IMR-90 (cell line): Measurements from ENCODE around the gene MTOR. TPM values are rescaled to one million over a fixed set of nuclear protein-coding genes. Genes with fewer than 3 reads are reported as not detected.

Experiments
- ATAC-seq: fragments of 200-7000 bp; cut with Tn5 transposase; 2 replicates; pipeline ENCODE4 v1.9.1; 2020; ENCODE audit warnings: low read depth, mild to moderate bottlenecking, moderate library complexity
- BruUV-seq: library from RNA; stranded (reverse); fragments of 400-500 nt; replicated peaks from 2 replicates; lab custom pipeline; 2021; lab: Mats Ljungman, UMichigan
- CTCF ChIA-PET: fragments of 300-600 bp; formaldehyde crosslinking; extraction: SDS; loops from one replicate; lab custom pipeline; 2021; ENCODE audit warnings: antibody characterized with exemption; lab: Yijun Ruan, JAX
- POLR2A ChIA-PET: fragments of 300-600 bp; sonication (Branson Sonifier 250); formaldehyde crosslinking; loops from one replicate; lab custom pipeline; 2022; ENCODE audit warnings: antibody characterized with exemption; ENCODE audit not compliant: unreplicated experiment; lab: Charles Lee
- DNase-seq: peaks from one replicate; pipeline ENCODE4 v3.0.0; 2013
- H2AFZ ChIP-seq: replicated peaks from 2 replicates; pipeline ENCODE3; 2013; ENCODE audit warnings: low read length, mild to moderate bottlenecking; ENCODE audit not compliant: poor library complexity
- H2AK5ac ChIP-seq: 2 replicates; pipeline ENCODE4 v1.6.1; 2013; ENCODE audit warnings: low read depth, low read length, inconsistent platforms
- H2AK9ac ChIP-seq: replicated peaks from 2 replicates; pipeline ENCODE3; 2013; ENCODE audit warnings: mild to moderate bottlenecking, low read depth, low read length, moderate library complexity; ENCODE audit not compliant: poor library complexity
- H2BK120ac ChIP-seq: 2 replicates; pipeline ENCODE4 v1.6.1; 2013; ENCODE audit warnings: low read depth, low read length, inconsistent platforms
- H2BK15ac ChIP-seq: 3 replicates; pipeline ENCODE4 v1.6.1; 2013; ENCODE audit warnings: low read depth, low read length, inconsistent platforms
- H2BK20ac ChIP-seq: 2 replicates; pipeline ENCODE4 v1.6.1; 2013; ENCODE audit warnings: low read depth, mild to moderate bottlenecking, inconsistent platforms, low read length, moderate library complexity
- H2BK5ac ChIP-seq: 2 replicates; pipeline ENCODE4 v1.6.1; 2013; ENCODE audit warnings: mild to moderate bottlenecking, low read depth, low read length, inconsistent platforms; ENCODE audit not compliant: poor library complexity, severe bottlenecking
- H3K14ac ChIP-seq: replicated peaks from 2 replicates; pipeline ENCODE4 v1.6.1; 2013; ENCODE audit warnings: low read depth, low read length, inconsistent platforms
- H3K18ac ChIP-seq: 2 replicates; pipeline ENCODE4 v1.6.1; 2013; ENCODE audit warnings: low read depth, low read length, control low read depth
- H3K23ac ChIP-seq: 2 replicates; pipeline ENCODE4 v1.6.1; 2013; ENCODE audit warnings: low read depth, low read length, inconsistent platforms
- H3K27ac ChIP-seq: 2 replicates; pipeline ENCODE4 v1.5.1; 2013; ENCODE audit warnings: mild to moderate bottlenecking, control low read depth, low read length; ENCODE audit not compliant: insufficient read depth
- H3K27me3 ChIP-seq: 2 replicates; pipeline ENCODE4 v1.6.1; 2013; ENCODE audit warnings: low read length; ENCODE audit not compliant: control insufficient read depth, insufficient read depth
- H3K36me3 ChIP-seq: 2 replicates; pipeline ENCODE4 v1.6.1; 2013; ENCODE audit warnings: low read length, mixed read lengths; ENCODE audit not compliant: control insufficient read depth, insufficient read depth
- H3K4ac ChIP-seq: 2 replicates; pipeline ENCODE4 v1.6.1; 2013; ENCODE audit warnings: low read depth, low read length, inconsistent platforms
- H3K4me1 ChIP-seq: 2 replicates; pipeline ENCODE4 v1.6.1; 2013; ENCODE audit warnings: low read length, mixed read lengths; ENCODE audit not compliant: control insufficient read depth, insufficient read depth
- H3K4me2 ChIP-seq: 2 replicates; pipeline ENCODE4 v1.6.1; 2013; ENCODE audit warnings: low read depth, mild to moderate bottlenecking, control low read depth, low read length, moderate library complexity
- H3K4me3 ChIP-seq: 2 replicates; pipeline ENCODE4 v1.5.1; 2013; ENCODE audit warnings: low read depth, mild to moderate bottlenecking, control low read depth, low read length, moderate library complexity; ENCODE audit not compliant: insufficient read depth
- H3K56ac ChIP-seq: 2 replicates; pipeline ENCODE4 v1.6.1; 2013; ENCODE audit warnings: low read length, inconsistent platforms; ENCODE audit not compliant: insufficient read depth; ENCODE audit errors: extremely low read depth
- H3K79me1 ChIP-seq, 2 experiments: 2 replicates each; pipeline ENCODE4 v1.6.1; 2013; ENCODE audit warnings: low read length in 2 of 2, inconsistent platforms in 1 of 2, low read depth in 1 of 2
- H3K9ac ChIP-seq: 2 replicates; pipeline ENCODE4 v1.6.1; 2013; ENCODE audit warnings: low read depth, low read length, control low read depth
- H3K9me1 ChIP-seq: 2 replicates; pipeline ENCODE4 v1.6.1; 2013; ENCODE audit warnings: low read length, inconsistent platforms; ENCODE audit not compliant: insufficient read depth
- H3K9me3 ChIP-seq: 2 replicates; pipeline ENCODE4 v1.6.1; 2013; ENCODE audit warnings: low read length; ENCODE audit not compliant: control insufficient read depth, insufficient read depth
- H4K20me1 ChIP-seq: 2 replicates; pipeline ENCODE4 v1.6.1; 2013; ENCODE audit warnings: low read length, inconsistent platforms; ENCODE audit not compliant: insufficient read depth
- H4K5ac ChIP-seq: 2 replicates; pipeline ENCODE4 v1.6.1; 2013; ENCODE audit warnings: mild to moderate bottlenecking, low read depth, low read length, control low read depth
- H4K8ac ChIP-seq, 2 experiments: 2 replicates each; pipeline ENCODE4 v1.6.1; 2013; ENCODE audit warnings: low read depth in 2 of 2, low read length in 2 of 2, control low read depth in 1 of 2, inconsistent platforms in 1 of 2
- H4K91ac ChIP-seq: 2 replicates; pipeline ENCODE4 v1.6.1; 2013; ENCODE audit warnings: low read depth, low read length, inconsistent platforms; ENCODE audit not compliant: insufficient read depth
- BHLHE40 ChIP-seq: fragments of 150-350 bp; IDR thresholded peaks from 2 replicates; pipeline ENCODE4 v1.6.1; 2016; ENCODE audit warnings: mild to moderate bottlenecking, low read depth, low read length
- CHD1 ChIP-seq: IDR thresholded peaks from 2 replicates; pipeline ENCODE4 v1.6.1; 2012; ENCODE audit warnings: low read depth, low read length, improper control_type of control experiment
- FOS ChIP-seq: fragments of 150-350 bp; IDR thresholded peaks from 2 replicates; pipeline ENCODE4 v1.6.1; 2016; ENCODE audit warnings: low read depth, low read length
- MAFK ChIP-seq: IDR thresholded peaks from 2 replicates; pipeline ENCODE4 v1.6.1; 2012; ENCODE audit warnings: low read depth, low read length, improper control_type of control experiment
- MAZ ChIP-seq: IDR thresholded peaks from 2 replicates; pipeline ENCODE4 v1.6.1; 2012; ENCODE audit warnings: low read depth, mild to moderate bottlenecking, low read length, improper control_type of control experiment, moderate library complexity, borderline replicate concordance
- POLR2A ChIP-seq: IDR thresholded peaks from 2 replicates; pipeline ENCODE4 v1.6.1; 2012; ENCODE audit warnings: mild to moderate bottlenecking, low read depth, low read length
- RFX5 ChIP-seq: IDR thresholded peaks from 2 replicates; pipeline ENCODE4 v1.8.0; 2012; ENCODE audit warnings: low read depth, mild to moderate bottlenecking, low read length, moderate library complexity
- USF2 ChIP-seq: fragments of 150-350 bp; IDR thresholded peaks from 2 replicates; pipeline ENCODE4 v1.6.1; 2017; ENCODE audit warnings: mild to moderate bottlenecking, antibody characterized with exemption, low read length, low read depth
- WGBS, 2 experiments: methylation state at CpG; one replicate each; pipeline versions ENCODE4 v1.1.5 to v1.1.7; 2013; ENCODE audit warnings: missing lambda C conversion rate in 2 of 2; ENCODE audit not compliant: insufficient read length in 1 of 2; ENCODE audit errors: extremely low coverage in 2 of 2; 5-methylcytosine and 5-hydroxymethylcytosine counted together
- dilution Hi-C: fragments of 300-500 bp; cut with HindIII; formaldehyde crosslinking; loops from one replicate; pipeline ENCODE4 v1.14.3; 2018; ENCODE audit warnings: low sequenced_read_pairs; ENCODE audit not compliant: unreplicated experiment
- in situ Hi-C: fragments of 300-500 bp; cut with MboI; formaldehyde crosslinking; loops from 3 replicates; pipeline ENCODE4 v1.14.3; 2019; ENCODE audit warnings: low sequenced_read_pairs, inconsistent platforms, mixed read lengths
- intact Hi-C: fragments of 100-400 bp; cut with micrococcal nuclease; formaldehyde crosslinking; loops from 2 replicates; pipeline ENCODE4 v1.10.0; 2022
- polyA plus RNA-seq, 3 experiments: library from polyadenylated mRNA; depleted of rRNA; stranded (reverse); fragments of >200 nt; gene quantifications; 2 replicates each; pipeline ENCODE4 v1.2.3, GENCODE V29; 2012; ENCODE audit warnings: low replicate concordance in 1 of 3
- total RNA-seq: library from RNA; depleted of rRNA; stranded (reverse); fragments of >200 nt; gene quantifications from 2 replicates; pipeline ENCODE4 v1.2.3, GENCODE V29; 2012
- TF ChIP-seq, protein P1 (sequence below): conservative IDR thresholded peaks from 2 replicates; pipeline ENCODE4 v1.5.1; 2012; ENCODE audit warnings: mild to moderate bottlenecking, low read depth, low read length, improper control_type of control experiment

The MTOR gene
- total and polyA plus RNA-seq, 2 of the 4 experiments (the other 2 are of a cell fraction): 19.2 to 36.7 TPM

- H4K91ac ChIP-seq: no peak overlapping the region
- DNase-seq: no peak
- peaks cover 3% of the 10 kb centered on the region for H3K4me1 ChIP-seq
- H2BK5ac ChIP-seq: no peak overlapping the region
- in situ Hi-C loops: no loop called here
- H4K5ac ChIP-seq: no peak overlapping the region
- TF ChIP-seq MAZ: no peak
- no peak for TF ChIP-seq CHD1
- no peak for TF ChIP-seq USF2
- no peak for TF ChIP-seq BHLHE40
- TF ChIP-seq, protein P1, sequence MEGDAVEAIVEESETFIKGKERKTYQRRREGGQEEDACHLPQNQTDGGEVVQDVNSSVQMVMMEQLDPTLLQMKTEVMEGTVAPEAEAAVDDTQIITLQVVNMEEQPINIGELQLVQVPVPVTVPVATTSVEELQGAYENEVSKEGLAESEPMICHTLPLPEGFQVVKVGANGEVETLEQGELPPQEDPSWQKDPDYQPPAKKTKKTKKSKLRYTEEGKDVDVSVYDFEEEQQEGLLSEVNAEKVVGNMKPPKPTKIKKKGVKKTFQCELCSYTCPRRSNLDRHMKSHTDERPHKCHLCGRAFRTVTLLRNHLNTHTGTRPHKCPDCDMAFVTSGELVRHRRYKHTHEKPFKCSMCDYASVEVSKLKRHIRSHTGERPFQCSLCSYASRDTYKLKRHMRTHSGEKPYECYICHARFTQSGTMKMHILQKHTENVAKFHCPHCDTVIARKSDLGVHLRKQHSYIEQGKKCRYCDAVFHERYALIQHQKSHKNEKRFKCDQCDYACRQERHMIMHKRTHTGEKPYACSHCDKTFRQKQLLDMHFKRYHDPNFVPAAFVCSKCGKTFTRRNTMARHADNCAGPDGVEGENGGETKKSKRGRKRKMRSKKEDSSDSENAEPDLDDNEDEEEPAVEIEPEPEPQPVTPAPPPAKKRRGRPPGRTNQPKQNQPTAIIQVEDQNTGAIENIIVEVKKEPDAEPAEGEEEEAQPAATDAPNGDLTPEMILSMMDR: no peak
- TF ChIP-seq MAFK: no peak
- no peak for TF ChIP-seq POLR2A
- no peak for TF ChIP-seq FOS
- no peak for TF ChIP-seq RFX5
- H3K23ac ChIP-seq: no peak overlapping the region
- no peak overlapping the region for H2AK9ac ChIP-seq
- no peak overlapping the region for H3K27ac ChIP-seq
- no peak overlapping the region for H3K4me3 ChIP-seq
- H2BK120ac ChIP-seq: no peak overlapping the region
- no peak overlapping the region for H3K18ac ChIP-seq
- peaks cover 6% of the 10 kb centered on the region; the same call in 1 of the 2 replicates for H3K9me1 ChIP-seq
- no peak overlapping the region for H4K8ac ChIP-seq
- no peak overlapping the region for H2BK20ac ChIP-seq
- H3K14ac ChIP-seq: no peak overlapping the region
- no peak overlapping the region for H2AFZ ChIP-seq
- BruUV-seq: no TSS peak
- ATAC-seq: no peak
- H2BK15ac ChIP-seq: no peak overlapping the region
- POLR2A ChIA-PET: no interaction called here
- H3K9me3 ChIP-seq: no peaks in the 10 kb centered on the region
- CTCF ChIA-PET: interaction anchor here (0.9 kb wide), 1 partner anchor 28 kb away, joined by 4 read pairs; no protein-coding TSS in a partner anchor
- H3K9ac ChIP-seq: no peak overlapping the region
- intact Hi-C loops: loop anchor here (2.0 kb wide), 1 partner anchor 27 kb away; no protein-coding TSS in a partner anchor
- H3K56ac ChIP-seq: no peak overlapping the region
- dilution Hi-C loops: no loop called here
- H3K4me2 ChIP-seq: no peak overlapping the region
- H3K27me3 ChIP-seq: no peaks in the 10 kb centered on the region
- H3K79me1 ChIP-seq: peaks cover 18 to 19% of the 10 kb centered on the region in 2 experiments
- no peaks in the 10 kb centered on the region for H4K20me1 ChIP-seq
- peaks cover 53% of the 10 kb centered on the region for H3K36me3 ChIP-seq
- WGBS, 2 experiments: no CpG with 5 or more reads among the region's 1 CpG
- no peak overlapping the region for H2AK5ac ChIP-seq
- no peak overlapping the region for H3K4ac ChIP-seq
These were observed 196.6 kb downstream of the MTOR start for GRCh38 chr1:11065796-11066195.
